DMS53 (cell line): ENCODE measurements around the gene AXIN1.
"Not testable (repeated sequence)": the region's sequence is repeated elsewhere in the genome, so short reads cannot be mapped to it uniquely, and the experiment has no call there.

Experiments used
- DNase-seq: peaks from one replicate; lab custom pipeline; 2025; lab: John Stamatoyannopoulos, UW

AXIN1 gene, protein sequence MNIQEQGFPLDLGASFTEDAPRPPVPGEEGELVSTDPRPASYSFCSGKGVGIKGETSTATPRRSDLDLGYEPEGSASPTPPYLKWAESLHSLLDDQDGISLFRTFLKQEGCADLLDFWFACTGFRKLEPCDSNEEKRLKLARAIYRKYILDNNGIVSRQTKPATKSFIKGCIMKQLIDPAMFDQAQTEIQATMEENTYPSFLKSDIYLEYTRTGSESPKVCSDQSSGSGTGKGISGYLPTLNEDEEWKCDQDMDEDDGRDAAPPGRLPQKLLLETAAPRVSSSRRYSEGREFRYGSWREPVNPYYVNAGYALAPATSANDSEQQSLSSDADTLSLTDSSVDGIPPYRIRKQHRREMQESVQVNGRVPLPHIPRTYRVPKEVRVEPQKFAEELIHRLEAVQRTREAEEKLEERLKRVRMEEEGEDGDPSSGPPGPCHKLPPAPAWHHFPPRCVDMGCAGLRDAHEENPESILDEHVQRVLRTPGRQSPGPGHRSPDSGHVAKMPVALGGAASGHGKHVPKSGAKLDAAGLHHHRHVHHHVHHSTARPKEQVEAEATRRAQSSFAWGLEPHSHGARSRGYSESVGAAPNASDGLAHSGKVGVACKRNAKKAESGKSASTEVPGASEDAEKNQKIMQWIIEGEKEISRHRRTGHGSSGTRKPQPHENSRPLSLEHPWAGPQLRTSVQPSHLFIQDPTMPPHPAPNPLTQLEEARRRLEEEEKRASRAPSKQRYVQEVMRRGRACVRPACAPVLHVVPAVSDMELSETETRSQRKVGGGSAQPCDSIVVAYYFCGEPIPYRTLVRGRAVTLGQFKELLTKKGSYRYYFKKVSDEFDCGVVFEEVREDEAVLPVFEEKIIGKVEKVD

DNA sequence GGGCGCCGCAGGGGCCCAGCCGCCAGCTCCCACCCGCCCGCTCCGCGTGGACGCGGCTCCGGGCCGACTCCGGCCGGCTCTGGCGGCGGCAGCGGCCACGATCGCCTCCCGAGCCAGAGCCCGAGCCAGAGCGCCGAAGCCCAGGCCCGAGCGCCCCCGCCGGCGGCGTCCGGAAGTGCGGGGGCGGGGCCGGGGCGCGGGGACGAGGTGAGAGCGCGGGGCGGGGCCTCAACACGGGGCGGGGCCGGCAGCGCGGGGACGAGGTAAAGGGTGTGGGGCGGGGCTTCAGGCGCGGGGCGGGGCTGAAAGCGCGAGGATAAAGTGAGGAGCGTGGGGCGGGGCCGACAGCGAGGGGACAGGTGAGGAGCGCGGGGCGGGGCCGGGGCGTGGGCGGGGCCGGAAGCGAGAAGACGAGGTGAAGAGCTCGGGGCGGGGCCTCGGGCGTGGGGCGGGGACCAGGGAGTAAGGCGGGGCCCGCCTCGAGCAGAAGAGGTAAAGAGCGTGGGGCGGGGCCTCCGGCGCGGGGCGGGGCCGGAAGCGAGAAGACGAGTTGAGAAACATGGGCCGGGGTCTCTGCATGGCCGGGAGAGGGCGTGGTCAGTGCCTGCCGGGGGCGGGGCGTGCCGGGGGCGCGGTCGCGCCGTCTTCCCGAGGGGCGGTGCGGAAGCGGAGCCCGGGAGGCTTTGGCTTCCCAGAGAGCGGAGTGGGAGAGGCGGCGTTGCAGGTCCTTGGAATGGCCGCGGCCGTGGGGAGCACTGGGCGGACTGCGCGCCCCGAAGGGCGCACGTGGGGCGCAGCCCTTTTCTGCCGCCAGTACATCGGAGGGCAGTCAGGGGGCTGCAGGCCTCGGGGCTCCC lies at the start of gene AXIN1:
Gene AXIN1, minus strand, starts transcription at position 177 of the 857 bp plus-strand sequence. CDS start 5,698 bp downstream, outside the sequence.
- DNase-seq: peak; percentile 98

DNA sequence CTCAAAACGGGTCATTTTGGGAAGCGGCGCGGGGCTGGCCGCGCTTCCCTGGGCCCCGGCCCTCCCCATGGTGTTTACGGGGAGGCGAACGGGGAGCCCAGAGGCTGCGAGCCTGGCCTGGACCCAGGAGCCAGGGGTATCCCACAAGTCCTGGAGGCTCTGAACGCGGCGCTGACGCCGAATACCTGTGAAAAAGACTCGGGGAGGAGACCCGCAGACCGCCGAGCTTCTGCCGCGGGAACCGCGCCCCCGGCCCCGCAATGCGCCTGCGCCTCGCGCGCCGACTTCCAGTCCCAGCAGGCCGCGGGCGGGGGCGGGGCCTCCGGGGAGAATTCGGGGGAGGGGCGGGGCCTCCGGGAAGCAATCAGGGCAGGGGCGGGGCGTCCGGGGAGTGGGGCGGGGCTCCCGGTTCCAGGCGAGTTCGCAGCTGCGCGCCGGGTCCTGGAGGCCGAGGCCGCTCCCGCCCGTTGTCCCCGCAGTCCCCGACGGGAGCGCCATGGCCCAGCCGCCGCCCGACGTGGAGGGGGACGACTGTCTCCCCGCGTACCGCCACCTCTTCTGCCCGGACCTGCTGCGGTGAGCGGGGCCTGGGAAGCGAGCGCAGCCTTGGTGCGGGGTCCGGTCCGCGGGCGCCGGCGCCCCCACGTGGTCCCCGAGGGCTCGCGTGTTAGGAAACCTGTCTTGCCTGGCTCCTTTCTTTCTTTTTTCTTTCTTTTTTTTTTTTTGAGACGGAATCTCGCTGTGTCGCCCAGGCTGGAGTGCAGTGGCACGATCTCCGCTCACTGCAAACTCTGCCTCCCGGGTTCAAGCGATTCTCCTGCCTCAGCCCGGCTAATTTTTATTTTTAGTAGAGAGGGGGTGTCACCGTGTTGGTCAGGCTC lies 49.2 kb upstream of the AXIN1 start, which contains the start of gene DECR2:
Gene DECR2, plus strand, starts transcription at position 418 of the 881 bp plus-strand sequence. Its CDS starts 79 bp downstream, at position 497.
- peak; percentile 91 for DNase-seq

DNA sequence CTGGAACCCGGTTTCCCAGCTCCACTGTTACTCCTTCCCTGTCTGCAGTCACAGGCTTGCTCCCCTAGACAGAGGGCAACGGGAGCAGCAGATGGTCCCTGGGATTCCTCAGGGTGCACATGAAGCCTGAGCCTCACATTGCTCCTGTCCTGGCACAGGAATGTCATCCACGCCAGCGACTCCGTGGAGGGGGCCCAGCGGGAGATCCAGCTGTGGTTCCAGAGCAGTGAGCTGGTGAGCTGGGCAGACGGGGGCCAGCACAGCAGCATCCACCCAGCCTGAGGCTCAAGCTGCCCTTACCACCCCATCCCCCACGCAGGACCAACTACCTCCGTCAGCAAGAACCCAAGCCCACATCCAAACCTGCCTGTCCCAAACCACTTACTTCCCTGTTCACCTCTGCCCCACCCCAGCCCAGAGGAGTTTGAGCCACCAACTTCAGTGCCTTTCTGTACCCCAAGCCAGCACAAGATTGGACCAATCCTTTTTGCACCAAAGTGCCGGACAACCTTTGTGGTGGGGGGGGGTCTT lies 47.6 kb upstream of the AXIN1 start:
- DNase-seq: no peak

DNA sequence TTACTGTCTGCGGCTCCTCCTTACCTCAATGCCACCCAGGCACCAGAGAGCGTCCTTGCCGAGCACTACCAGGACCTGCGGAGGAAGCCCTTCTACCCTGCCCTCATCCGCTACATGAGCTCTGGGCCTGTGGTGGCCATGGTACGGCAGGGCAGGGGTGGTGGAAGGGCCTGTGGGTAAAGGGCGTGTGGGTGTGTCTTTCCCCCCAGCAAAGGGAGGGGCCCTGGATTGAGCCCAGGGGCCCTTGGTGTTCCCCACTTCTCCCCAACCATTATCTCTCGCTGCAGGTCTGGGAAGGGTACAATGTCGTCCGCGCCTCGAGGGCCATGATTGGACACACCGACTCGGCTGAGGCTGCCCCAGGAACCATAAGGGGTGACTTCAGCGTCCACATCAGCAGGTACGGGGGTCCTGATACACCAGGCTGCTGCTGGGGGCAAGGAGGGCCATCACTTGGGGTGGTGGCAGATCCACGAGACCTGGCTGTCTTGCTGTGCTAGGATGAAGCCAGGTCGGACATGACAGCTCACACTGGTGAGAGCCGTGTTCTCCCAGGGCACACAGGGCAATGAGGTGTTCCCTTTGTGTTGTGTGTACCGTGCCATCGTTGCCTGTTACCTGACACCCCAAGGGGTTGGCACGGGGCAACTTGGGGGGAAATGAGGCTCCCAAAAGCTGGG lies 47.0 kb upstream of the AXIN1 start:
- DNase-seq: no peak

DNA sequence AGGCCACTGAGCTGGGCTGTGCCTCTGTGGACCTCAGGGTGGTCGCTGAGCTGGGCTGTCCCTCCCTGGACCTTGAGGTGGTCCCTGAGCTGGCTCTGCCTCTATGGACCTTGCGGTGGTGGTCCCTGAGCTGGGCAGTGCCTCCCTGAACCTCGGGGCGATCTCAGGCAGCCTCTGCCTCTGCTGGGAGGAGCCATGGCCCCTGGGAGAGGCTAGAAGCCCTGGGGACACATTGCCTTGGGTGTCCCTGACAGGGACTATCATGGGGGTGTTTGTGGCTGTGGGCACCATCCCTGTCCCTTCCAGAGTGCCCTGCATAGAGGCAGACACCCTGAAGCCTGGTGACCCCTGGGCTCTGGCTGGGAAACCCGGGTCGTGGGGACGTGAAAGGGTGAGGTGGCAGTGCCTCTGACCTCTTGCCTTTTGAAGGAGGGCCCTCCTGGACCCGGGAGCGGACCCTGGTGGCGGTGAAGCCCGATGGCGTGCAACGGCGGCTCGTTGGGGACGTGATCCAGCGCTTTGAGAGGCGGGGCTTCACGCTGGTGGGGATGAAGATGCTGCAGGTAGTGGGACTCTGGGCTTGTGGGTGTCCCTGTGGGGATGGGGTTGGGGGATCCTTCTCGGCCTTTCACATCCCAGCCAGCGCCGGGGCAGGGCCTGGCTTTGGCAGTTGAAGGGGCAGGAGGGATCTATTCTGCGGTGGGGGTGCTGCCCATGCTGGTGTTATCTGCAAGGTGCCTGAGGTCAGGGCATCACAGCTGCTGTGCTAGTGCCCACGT lies 46.2 kb upstream of the AXIN1 start:
- DNase-seq: no peak

DNA sequence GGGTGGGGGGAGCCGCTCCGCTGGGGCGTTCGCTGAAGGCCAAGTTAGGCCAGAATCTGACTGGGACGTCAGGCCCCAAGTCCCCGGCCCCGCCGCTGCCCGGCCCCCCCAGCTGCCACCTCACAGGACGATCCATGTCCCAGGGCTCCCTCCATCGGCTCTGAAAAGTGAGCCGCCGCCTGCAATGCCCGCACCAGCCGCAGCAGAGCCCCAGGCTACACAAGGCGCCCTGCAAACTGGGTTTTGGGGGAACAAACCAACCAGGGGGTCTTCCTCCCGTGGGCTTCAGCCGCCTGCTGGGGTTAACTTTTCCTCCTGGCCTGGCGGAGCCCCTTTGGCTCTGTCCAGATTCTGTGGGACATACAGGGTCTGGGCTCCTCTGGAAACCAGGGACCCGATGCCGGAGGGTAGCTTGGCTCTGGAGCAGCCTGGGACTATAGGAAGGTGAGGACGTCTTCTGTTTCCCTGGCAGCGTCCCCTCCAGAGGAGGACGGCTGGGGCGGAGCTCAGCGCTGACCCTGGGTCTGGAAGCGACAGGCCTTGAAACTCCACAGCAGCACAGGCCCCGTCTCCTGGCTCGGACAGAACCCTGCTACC lies 45.3 kb upstream of the AXIN1 start:
- DNase-seq: peak; percentile 78

DNA sequence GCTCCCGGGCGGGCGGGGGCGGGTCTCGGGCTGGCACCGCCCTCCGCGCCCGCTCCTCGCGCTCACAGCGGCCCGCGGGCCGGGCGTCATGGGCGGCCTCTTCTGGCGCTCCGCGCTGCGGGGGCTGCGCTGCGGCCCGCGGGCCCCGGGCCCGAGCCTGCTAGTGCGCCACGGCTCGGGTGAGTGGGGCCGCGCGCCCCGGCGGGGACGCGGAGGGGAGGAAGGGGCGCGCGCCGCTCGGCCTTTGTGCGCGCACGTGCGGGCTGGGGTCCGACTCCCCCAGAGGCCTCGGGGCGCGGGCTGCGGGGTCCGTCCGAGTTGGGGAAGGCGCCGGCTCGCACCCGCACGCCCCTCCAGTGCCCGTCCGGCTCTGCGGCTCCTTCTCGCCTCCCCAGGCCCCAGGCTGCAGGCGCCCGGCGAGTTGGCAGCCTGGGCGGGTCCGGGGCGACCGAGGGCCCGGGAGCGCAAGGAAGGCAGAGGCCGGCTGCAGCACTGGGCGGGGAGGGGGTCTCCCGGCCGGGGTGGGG lies 44.7 kb upstream of the AXIN1 start, which contains the start of gene NME4:
Gene NME4, plus strand, starts transcription at position 65 of the 527 bp plus-strand sequence. Its CDS starts 24 bp downstream, at position 89.
- peak; percentile 70 for DNase-seq

DNA sequence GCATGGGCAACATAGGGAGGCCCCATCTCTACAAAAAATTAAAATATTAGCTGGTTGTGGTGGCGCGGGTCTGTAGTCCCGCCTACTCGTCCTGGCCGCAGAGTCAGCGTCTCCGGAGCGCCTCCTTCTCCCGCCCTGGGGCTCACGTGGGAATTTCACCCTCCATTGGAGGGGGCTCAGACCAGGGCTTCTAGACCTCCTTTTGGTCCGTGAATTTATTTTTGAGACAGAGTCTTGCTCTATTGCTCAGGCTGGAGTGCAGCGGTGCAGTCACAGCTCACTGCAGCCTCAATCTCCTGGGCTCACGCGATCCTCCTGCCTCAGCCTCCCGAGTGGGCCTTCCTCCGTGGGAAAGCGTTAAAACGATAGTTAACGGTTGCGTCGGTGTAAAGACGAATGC lies 44.1 kb upstream of the AXIN1 start:
- peak; percentile 69 for DNase-seq

DNA sequence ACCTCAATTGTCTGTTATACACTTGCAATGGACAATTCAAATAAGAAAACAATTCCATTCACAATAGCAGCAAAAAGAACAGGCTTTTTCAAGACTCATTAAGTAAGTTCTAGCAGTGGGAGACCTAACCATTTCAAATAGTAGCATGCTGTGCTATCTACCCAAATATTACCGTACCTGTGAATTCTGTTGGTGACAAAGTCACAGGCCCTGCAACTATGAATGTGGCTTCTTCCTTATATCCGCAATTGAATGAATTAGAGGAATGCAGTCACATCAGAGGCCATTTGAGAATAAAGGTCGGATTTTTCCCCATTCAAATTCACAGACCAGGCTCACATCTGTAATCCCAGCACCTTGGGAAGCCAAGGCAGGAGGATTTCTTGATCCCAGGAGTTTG lies 43.7 kb upstream of the AXIN1 start:
- peak; percentile 69 for DNase-seq

DNA sequence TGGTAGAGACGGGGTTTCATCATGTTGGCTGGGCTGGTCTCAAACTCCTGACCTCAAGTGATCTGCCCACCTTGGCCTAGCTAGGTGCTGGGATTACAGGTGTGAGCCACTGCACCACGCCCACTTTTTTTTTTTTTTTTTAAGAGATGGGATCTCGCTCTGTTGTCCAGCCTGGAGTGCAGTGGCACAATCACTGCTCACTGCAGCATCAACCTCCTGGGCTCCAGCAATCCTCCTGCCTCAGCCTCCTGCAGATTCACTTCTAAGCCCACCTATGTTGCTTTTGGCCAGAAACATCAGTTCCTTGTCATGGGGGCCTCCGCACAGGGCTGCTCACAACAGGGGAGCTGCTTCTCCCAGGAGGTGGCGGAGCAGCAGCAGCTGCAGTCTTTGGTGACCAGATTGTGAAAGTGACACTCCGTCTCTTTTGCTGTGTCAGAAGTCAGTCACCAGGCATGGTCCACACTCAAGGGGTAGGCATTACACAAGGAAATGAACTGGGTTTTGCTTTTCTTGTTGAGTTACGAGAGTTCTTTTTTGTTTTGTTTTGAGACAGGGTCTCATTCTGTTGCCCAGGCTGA lies 40.0 kb upstream of the AXIN1 start:
- no peak for DNase-seq

DNA sequence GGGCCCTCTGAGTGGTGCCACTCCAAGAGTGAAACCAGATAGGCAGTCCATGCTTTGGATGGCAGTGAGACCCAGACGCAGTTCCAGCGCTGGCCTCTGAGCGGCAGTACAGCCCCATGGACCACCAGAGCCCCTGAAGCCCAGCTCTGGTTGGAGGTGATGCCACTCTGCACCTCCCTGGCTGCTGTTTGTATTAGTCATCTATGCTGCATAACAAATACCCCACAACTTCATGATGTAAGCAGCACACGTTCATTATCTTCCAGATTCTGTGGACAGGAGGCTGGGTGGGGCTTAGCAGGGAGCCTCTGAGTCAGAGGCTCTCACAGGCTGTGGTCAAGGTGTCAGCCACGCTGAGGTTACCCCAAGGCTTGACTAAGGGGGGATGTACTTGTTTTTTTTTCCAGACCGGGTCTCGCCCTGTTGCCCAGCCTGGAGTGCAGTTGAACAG lies 39.4 kb upstream of the AXIN1 start:
- DNase-seq: peak; percentile 77

DNA sequence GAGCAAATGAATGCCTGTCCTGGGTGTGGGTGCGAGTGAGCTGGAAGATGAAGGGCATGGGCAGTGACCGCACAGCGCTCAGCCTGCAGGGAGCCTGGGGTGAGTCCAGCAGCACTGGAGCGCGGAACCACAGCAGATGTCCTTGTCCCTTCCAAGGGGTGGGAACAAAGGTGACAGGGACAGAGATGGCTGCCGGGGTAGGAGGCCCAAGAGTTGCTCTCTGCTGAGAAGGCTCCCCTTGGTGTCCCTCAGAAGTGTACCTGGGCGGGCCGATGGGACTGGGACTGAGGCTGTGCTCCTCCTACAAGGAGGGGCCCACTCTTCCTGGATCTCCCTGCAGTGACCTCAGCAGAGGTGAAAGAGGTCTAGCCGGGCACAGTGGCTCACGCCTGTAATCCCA lies 36.8 kb upstream of the AXIN1 start:
- no peak for DNase-seq

DNA sequence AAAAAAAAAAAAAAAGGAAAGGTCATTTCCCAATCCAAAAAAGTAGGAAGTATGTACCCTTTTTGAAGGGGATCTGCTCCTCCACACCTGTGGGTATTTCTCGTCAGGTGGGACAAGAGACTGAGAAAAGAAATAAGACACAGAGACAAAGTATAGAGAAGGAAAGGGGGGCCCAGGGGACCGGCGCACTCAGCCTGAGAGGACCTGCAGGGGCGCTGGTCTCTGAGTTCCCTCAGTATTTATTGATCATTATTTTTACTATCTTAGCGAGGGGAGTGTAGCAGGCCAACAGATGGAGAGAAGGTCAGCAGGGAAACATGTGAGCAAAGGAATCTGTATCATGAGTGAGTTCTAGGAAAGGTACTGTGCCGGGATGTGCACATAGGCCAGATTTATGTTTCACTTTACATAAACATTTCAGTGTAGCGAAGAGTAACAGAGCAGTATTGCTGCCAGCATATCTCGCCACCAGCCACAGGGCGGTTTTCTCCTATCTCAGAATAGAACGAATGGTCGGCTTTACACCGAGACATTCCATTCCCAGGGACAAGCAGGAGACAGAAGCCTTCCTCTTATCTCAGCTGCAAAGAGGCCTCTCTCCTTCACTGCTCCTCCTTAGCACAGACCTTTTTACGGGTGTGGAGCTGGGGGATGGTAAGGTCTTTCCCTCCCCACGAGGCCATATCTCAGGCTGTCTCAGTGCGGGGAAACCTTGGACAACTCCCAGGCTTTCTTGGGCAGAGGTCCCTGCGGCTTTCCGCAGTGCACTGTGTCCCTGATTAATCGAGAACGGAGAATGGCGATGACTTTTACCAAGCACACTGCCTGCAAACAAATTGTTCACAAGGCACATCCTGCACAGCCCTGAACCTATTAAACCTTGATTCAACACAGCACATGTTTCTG lies 35.5 kb upstream of the AXIN1 start:
- DNase-seq: not testable (repeated sequence)

DNA sequence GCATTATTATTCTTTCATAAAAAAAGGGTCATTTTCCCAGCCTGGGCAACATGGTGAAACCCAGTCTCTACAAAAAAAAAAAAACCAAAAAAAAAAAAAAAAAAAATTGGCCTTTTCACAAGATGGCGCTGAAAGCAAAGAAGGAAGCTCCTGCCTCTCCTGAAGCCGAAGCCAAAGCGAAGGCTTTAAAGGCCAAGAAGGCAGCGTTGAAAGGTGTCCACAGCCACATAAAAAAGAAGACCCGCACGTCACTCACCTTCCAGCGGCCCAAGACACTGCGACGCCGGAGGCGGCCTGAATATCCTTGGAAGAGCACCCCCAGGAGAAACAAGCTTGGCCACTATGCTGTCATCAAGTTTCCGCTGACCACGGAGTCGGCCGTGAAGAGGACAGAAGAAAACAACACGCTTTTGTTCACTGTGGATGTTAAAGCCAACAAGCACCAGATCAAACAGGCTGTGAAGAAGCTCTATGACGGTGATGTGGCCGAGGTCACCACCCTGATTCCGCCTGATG lies 34.2 kb upstream of the AXIN1 start:
- peak; percentile 31 for DNase-seq

DNA sequence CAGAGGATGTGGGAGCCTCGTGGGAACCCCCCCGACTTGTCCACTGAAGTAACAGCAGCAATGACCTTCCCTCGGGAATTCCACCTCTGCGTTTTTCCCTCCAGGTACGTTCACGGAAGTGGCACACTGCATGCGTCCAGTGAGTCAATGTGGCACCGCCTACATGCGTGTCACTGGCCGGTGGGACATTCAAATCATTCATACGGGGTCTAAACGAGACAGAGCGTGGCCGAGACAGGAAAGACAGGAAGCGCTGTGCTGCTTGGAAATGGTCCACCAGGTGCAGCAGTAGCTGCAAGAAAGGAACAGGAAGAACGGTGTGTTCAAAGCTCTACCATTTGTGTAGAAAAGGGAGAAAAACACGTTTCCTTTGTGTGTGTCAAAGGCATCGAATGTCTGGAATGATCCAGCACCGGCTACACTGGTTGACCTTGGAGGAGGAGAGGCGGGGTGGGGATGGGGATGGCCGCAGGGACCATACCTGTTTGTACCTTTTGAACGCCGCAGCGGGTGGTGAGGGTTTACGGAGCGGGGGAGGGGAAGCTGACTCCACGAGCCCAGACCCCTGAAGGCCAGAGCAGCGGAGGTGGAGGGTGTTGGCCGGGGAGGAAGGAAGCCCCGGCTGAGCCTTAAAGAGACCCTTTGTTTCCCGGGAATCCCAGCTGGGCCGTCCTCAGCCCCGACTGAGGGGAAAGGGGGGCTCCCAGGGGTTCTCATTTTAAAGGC lies 31.0 kb upstream of the AXIN1 start:
- peak; percentile 96 for DNase-seq
